Subcutaneous adipose tissue (tissue), 4 donors: ENCODE data around the gene MRC1. TPM values are rescaled to one million over a fixed set of nuclear protein-coding genes. Genes with fewer than 3 reads are reported as not detected.

ENCODE experiments used
- CTCF ChIP-seq: fragments of 450-650 bp; IDR thresholded peaks from one replicate; pipeline ENCODE4 v1.5.1; 2016; ENCODE audit warnings: low read depth, mild to moderate bottlenecking, control low read depth, antibody characterized with exemption, moderate library complexity
- total RNA-seq, 4 donors: library from RNA; depleted of rRNA; stranded (reverse); fragments of >200 nt; gene quantifications; one replicate each; pipeline ENCODE4 v1.1.0, GENCODE V29; 2016

Gene MRC1
- total RNA-seq, 4 donors from 2014 or later, result 86.3 to 232 (median 218) TPM

- no peak for TF ChIP-seq CTCF
Observed at GRCh38 chr10:17842641-17843040, 33.5 kb downstream of the MRC1 start.

GRCh38 chr10:17847585-17848296 is 38.6 kb downstream of the MRC1 start:
- no peak for TF ChIP-seq CTCF

GRCh38 chr10:17848646-17849045 is 39.5 kb downstream of the MRC1 start:
- no peak for TF ChIP-seq CTCF

GRCh38 chr10:17850501-17850900 is 41.4 kb downstream of the MRC1 start:
- no peak for TF ChIP-seq CTCF

DNA sequence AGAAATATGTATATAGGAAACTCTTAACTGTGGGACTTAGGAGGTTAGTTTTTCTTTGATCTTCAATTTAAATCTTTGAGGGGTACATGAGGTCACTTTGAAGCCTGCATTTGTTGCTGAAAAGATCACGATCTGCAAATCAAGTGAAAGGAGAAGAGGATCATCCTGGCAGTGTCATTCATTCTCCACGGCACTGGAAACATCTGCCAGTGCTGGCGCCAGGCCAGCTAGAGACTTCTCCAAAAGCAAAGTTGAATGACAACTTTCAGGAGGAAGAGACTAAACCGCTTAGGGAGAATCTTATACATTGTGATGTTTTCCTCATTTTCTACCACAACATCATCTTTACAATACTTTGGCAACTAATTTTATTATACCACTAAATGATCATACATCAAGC is 42.5 kb downstream of the MRC1 start:
- TF ChIP-seq CTCF, result no peak

- no peak for TF ChIP-seq CTCF
Observed at GRCh38 chr10:17854044-17854652, 45.0 kb downstream of the MRC1 start.

GRCh38 chr10:17857040-17857439 is 47.9 kb downstream of the MRC1 start:
- TF ChIP-seq CTCF, result no peak
